HEK293 (cell line): ENCODE measurements around the gene NINJ2.

Experiments
- GLIS1 ChIP-seq: fragments of 450-650 bp; formaldehyde crosslinking; IDR thresholded peaks from 2 replicates; pipeline ENCODE4 v1.5.1; 2016; ENCODE audit warnings: missing biosample characterization, missing genetic modification characterization
- HIC1 ChIP-seq: fragments of 450-650 bp; formaldehyde crosslinking; IDR thresholded peaks from 2 replicates; pipeline ENCODE4 v1.5.1; 2016; ENCODE audit warnings: missing biosample characterization, missing genetic modification characterization
- HOXA7 ChIP-seq: sonication (generic); formaldehyde crosslinking; IDR thresholded peaks from 2 replicates; pipeline ENCODE4 v1.8.1; 2022; ENCODE audit warnings: missing genetic modification reagents, borderline replicate concordance
- OSR2 ChIP-seq: fragments of 450-650 bp; formaldehyde crosslinking; IDR thresholded peaks from 2 replicates; pipeline ENCODE4 v1.5.1; 2016; ENCODE audit warnings: missing biosample characterization, missing genetic modification characterization
- PRDM2 ChIP-seq: fragments of 450-650 bp; formaldehyde crosslinking; IDR thresholded peaks from 2 replicates; pipeline ENCODE4 v1.5.1; 2016; ENCODE audit warnings: missing biosample characterization, missing genetic modification characterization, borderline replicate concordance
- SCRT1 ChIP-seq: fragments of 450-650 bp; formaldehyde crosslinking; IDR thresholded peaks from 2 replicates; pipeline ENCODE4 v1.5.1; 2016; ENCODE audit warnings: missing biosample characterization, missing genetic modification characterization, borderline replicate concordance
- ZBTB17 ChIP-seq: fragments of 450-650 bp; formaldehyde crosslinking; IDR thresholded peaks from 2 replicates; pipeline ENCODE4 v1.5.1; 2016; ENCODE audit warnings: missing biosample characterization, missing genetic modification characterization
- ZIC2 ChIP-seq: fragments of 450-650 bp; formaldehyde crosslinking; IDR thresholded peaks from 2 replicates; pipeline ENCODE4 v1.5.1; 2016; ENCODE audit warnings: missing biosample characterization, missing genetic modification characterization
- ZNF112 ChIP-seq: fragments of 450-650 bp; formaldehyde crosslinking; IDR thresholded peaks from 2 replicates; pipeline ENCODE4 v1.5.0; 2017; ENCODE audit warnings: missing biosample characterization, missing genetic modification characterization
- ZNF133 ChIP-seq: fragments of 450-650 bp; formaldehyde crosslinking; IDR thresholded peaks from 2 replicates; pipeline ENCODE4 v1.5.1; 2016; ENCODE audit warnings: missing biosample characterization, missing genetic modification characterization
- ZNF140 ChIP-seq: fragments of 450-650 bp; formaldehyde crosslinking; IDR thresholded peaks from 2 replicates; pipeline ENCODE4 v1.5.1; 2016; ENCODE audit warnings: missing biosample characterization, missing genetic modification characterization
- ZNF155 ChIP-seq: fragments of 450-650 bp; formaldehyde crosslinking; IDR thresholded peaks from 2 replicates; pipeline ENCODE4 v1.5.1; 2016; ENCODE audit warnings: missing biosample characterization, missing genetic modification characterization
- ZNF174 ChIP-seq: fragments of 450-650 bp; formaldehyde crosslinking; IDR thresholded peaks from 2 replicates; pipeline ENCODE4 v1.5.0; 2017; ENCODE audit warnings: missing biosample characterization, mild to moderate bottlenecking, missing genetic modification characterization
- ZNF2 ChIP-seq: fragments of 450-650 bp; formaldehyde crosslinking; IDR thresholded peaks from 2 replicates; pipeline ENCODE4 v1.5.1; 2016; ENCODE audit warnings: missing biosample characterization, missing genetic modification characterization
- ZNF266 ChIP-seq: fragments of 450-650 bp; formaldehyde crosslinking; IDR thresholded peaks from 2 replicates; pipeline ENCODE4 v1.5.1; 2016; ENCODE audit warnings: missing biosample characterization, missing genetic modification characterization, low read depth
- ZNF398 ChIP-seq: fragments of 450-650 bp; formaldehyde crosslinking; IDR thresholded peaks from 2 replicates; pipeline ENCODE4 v1.5.1; 2017; ENCODE audit warnings: missing biosample characterization, missing genetic modification characterization
- ZNF433 ChIP-seq: fragments of 450-650 bp; formaldehyde crosslinking; IDR thresholded peaks from 2 replicates; pipeline ENCODE4 v1.5.1; 2016; ENCODE audit warnings: missing biosample characterization, missing genetic modification characterization, low read depth
- ZNF513 ChIP-seq: fragments of 450-650 bp; IDR thresholded peaks from 2 replicates; pipeline ENCODE4 v1.5.1; 2018; ENCODE audit warnings: missing biosample characterization, missing genetic modification characterization
- ZNF561 ChIP-seq: fragments of 450-650 bp; IDR thresholded peaks from 2 replicates; pipeline ENCODE4 v1.5.1; 2018; ENCODE audit warnings: missing biosample characterization, missing genetic modification characterization, borderline replicate concordance
- ZNF626 ChIP-seq: fragments of 450-650 bp; sonication (Bioruptor Pico); formaldehyde crosslinking; IDR thresholded peaks from 2 replicates; pipeline ENCODE4 v1.5.1; 2018; ENCODE audit warnings: missing biosample characterization, missing genetic modification characterization, inconsistent platforms
- ZNF704 ChIP-seq: fragments of 450-650 bp; formaldehyde crosslinking; IDR thresholded peaks from 2 replicates; pipeline ENCODE4 v1.5.1; 2016; ENCODE audit warnings: missing biosample characterization, missing genetic modification characterization
- ZNF791 ChIP-seq: fragments of 450-650 bp; formaldehyde crosslinking; IDR thresholded peaks from 2 replicates; pipeline ENCODE4 v1.5.1; 2016; ENCODE audit warnings: missing biosample characterization, missing genetic modification characterization
- ZNF792 ChIP-seq: fragments of 450-650 bp; formaldehyde crosslinking; IDR thresholded peaks from 2 replicates; pipeline ENCODE4 v1.5.1; 2016; ENCODE audit warnings: missing biosample characterization, missing genetic modification characterization
- ZNF843 ChIP-seq: fragments of 450-650 bp; formaldehyde crosslinking; IDR thresholded peaks from 2 replicates; pipeline ENCODE4 v1.5.1; 2016; ENCODE audit warnings: missing biosample characterization, missing genetic modification characterization
- ZSCAN18 ChIP-seq: fragments of 450-650 bp; formaldehyde crosslinking; IDR thresholded peaks from 2 replicates; pipeline ENCODE4 v1.5.1; 2016; ENCODE audit warnings: missing biosample characterization, missing genetic modification characterization

Gene NINJ2

GRCh38 chr12:575948-576614 is 87.2 kb downstream of the NINJ2 start (continued):
- TF ChIP-seq ZNF704 (tag by site-specific recombination) (no peak), ZNF174 (tag by site-specific recombination) (no peak), HIC1 (tag by site-specific recombination) (no peak), PRDM2 (tag by site-specific recombination) (no peak), ZNF791 (tag by site-specific recombination) (no peak), ZNF398 (tag by site-specific recombination) (no peak), ZNF843 (tag by site-specific recombination) (no peak; the same call in 1 of the 2 replicates), ZIC2 (tag by site-specific recombination) (peak; percentile 51), ZBTB17 (0 out of 2 replicates have a peak, but pooled peaks have one; percentile 38), ZNF112 (no peak), ZNF626 (tag by site-specific recombination) (no peak), ZNF266 (tag by site-specific recombination) (no peak), ZNF513 (tag by site-specific recombination) (no peak), ZNF2 (peak; percentile 93), ZNF133 (tag by site-specific recombination) (no peak), ZNF433 (tag by site-specific recombination) (no peak), ZNF140 (tag by site-specific recombination) (no peak), ZNF792 (no peak), OSR2 (tag by site-specific recombination) (no peak), ZNF561 (tag by site-specific recombination) (peak; percentile 92), SCRT1 (tag by site-specific recombination) (no peak), ZNF155 (no peak), GLIS1 (peak; percentile 76), HOXA7 (CRISPR knock-in tag) (no peak), ZSCAN18 (tag by site-specific recombination) (no peak)
